PFSK-1 (cell line): ENCODE results near the gene SLC8A1.

ENCODE experiments used
- FOXP2 ChIP-seq: optimal IDR thresholded peaks from 2 replicates; pipeline ENCODE3; 2011; ENCODE audit warnings: borderline replicate concordance, control low read depth, inconsistent platforms; ENCODE audit not compliant: insufficient read depth; ENCODE audit errors: extremely low read length, extremely low read depth
- POLR2AphosphoS5 ChIP-seq: IDR thresholded peaks from 2 replicates; pipeline ENCODE4 v1.6.1; 2012; ENCODE audit warnings: low read depth, mild to moderate bottlenecking, control low read depth, low read length, moderate library complexity
- REST ChIP-seq, 2 experiments: IDR thresholded peaks; 2 replicates each; pipeline versions ENCODE4 v1.6.1 to v1.8.0; 2011 to 2012; ENCODE audit warnings: low read depth in 2 of 2, low read length in 2 of 2, control low read depth in 1 of 2, inconsistent platforms in 1 of 2, mild to moderate bottlenecking in 1 of 2, moderate library complexity in 1 of 2; ENCODE audit not compliant: insufficient read depth in 1 of 2
- SIN3A ChIP-seq: IDR thresholded peaks from 2 replicates; pipeline ENCODE4 v1.6.1; 2012; ENCODE audit warnings: mild to moderate bottlenecking, low read length, moderate library complexity, borderline replicate concordance; ENCODE audit not compliant: insufficient read depth
- TAF1 ChIP-seq: IDR thresholded peaks from 2 replicates; pipeline ENCODE4 v1.6.1; 2012; ENCODE audit warnings: low read length, control low read depth, borderline replicate concordance; ENCODE audit not compliant: insufficient read depth

SLC8A1 gene

GRCh38 chr2:40120957-40121356, 330.9 kb downstream of the SLC8A1 start:
- TF ChIP-seq REST (IDR thresholded peaks at IDR 0.05; ENCODE audit: insufficient read depth in 1 of 2, low read depth in 2 of 2, low read length in 2 of 2) = no peak
- TF ChIP-seq FOXP2 = no peak
- no peak for TF ChIP-seq POLR2AphosphoS5
- no peak for TF ChIP-seq SIN3A
- TF ChIP-seq TAF1 = no peak

GRCh38 chr2:40120026-40120425, 331.9 kb downstream of the SLC8A1 start:
- no peak for TF ChIP-seq SIN3A

GRCh38 chr2:40118622-40119021, 333.3 kb downstream of the SLC8A1 start:
- TF ChIP-seq FOXP2 (no peak), REST (IDR thresholded peaks at IDR 0.05; ENCODE audit: insufficient read depth in 1 of 2, low read depth in 2 of 2, low read length in 2 of 2) (no peak), TAF1 (no peak), POLR2AphosphoS5 (no peak), SIN3A (no peak)

GRCh38 chr2:40115894-40116293, 336.0 kb downstream of the SLC8A1 start:
- TF ChIP-seq FOXP2 = no peak
- TF ChIP-seq REST (IDR thresholded peaks at IDR 0.05; ENCODE audit: insufficient read depth in 1 of 2, low read depth in 2 of 2, low read length in 2 of 2) = no peak

GRCh38 chr2:40115348-40115747, 336.5 kb downstream of the SLC8A1 start:
- TF ChIP-seq SIN3A (no peak), REST (IDR thresholded peaks at IDR 0.05; ENCODE audit: insufficient read depth in 1 of 2, low read depth in 2 of 2, low read length in 2 of 2) (no peak), POLR2AphosphoS5 (no peak), TAF1 (no peak), FOXP2 (no peak)
